Muscle of leg (tissue), 16 donors: ENCODE results near the gene CCDC50. TPM values are rescaled to one million over a fixed set of nuclear protein-coding genes. Genes with fewer than 3 reads are reported as not detected.

ENCODE experiments used
- DNase-seq: peaks from one replicate; pipeline ENCODE4 v3.0.0; 2013
- H3K27ac ChIP-seq: one replicate; pipeline ENCODE4 v1.5.1; 2013; ENCODE audit warnings: mild to moderate bottlenecking, low read length, control low read depth
- H3K27me3 ChIP-seq: one replicate; pipeline ENCODE4 v1.6.1; 2013; ENCODE audit warnings: low read length; ENCODE audit not compliant: control insufficient read depth, insufficient read depth
- H3K36me3 ChIP-seq: one replicate; pipeline ENCODE4 v1.6.1; 2013; ENCODE audit warnings: low read length; ENCODE audit not compliant: control insufficient read depth, insufficient read depth
- H3K4me1 ChIP-seq: one replicate; pipeline ENCODE4 v1.6.1; 2013; ENCODE audit warnings: low read length; ENCODE audit not compliant: control insufficient read depth, insufficient read depth
- H3K4me3 ChIP-seq: one replicate; pipeline ENCODE4 v1.5.1; 2013; ENCODE audit warnings: low read length, control low read depth
- H3K9me3 ChIP-seq: replicated peaks from 2 replicates; pipeline ENCODE4 v1.6.1; 2013; ENCODE audit warnings: low read depth, low read length; ENCODE audit not compliant: control insufficient read depth
- WGBS: methylation state at CpG from one replicate; pipeline ENCODE4 v1.1.5; 2013; ENCODE audit warnings: missing lambda C conversion rate; ENCODE audit not compliant: insufficient coverage; 5-methylcytosine and 5-hydroxymethylcytosine counted together
- long read RNA-seq, 11 donors: transcript quantifications; one replicate each; lab custom pipeline, GENCODE V29; 2026
- polyA plus RNA-seq, 8 donors: library from polyadenylated mRNA; unstranded; fragments of 120-200 nt; gene quantifications; one replicate each; pipeline versions ENCODE4 v1.2.1 to v1.2.3, GENCODE V29; 2013; ENCODE audit warnings: inconsistent platforms in 1 of 8, low replicate concordance in 1 of 8; ENCODE audit not compliant: insufficient read length in 8 of 8, insufficient read depth in 1 of 8
- total RNA-seq: library from RNA; stranded (reverse); fragments of 120-200 nt; gene quantifications from one replicate; pipeline ENCODE4 v1.2.4, GENCODE V29; 2013

The CCDC50 gene, protein sequence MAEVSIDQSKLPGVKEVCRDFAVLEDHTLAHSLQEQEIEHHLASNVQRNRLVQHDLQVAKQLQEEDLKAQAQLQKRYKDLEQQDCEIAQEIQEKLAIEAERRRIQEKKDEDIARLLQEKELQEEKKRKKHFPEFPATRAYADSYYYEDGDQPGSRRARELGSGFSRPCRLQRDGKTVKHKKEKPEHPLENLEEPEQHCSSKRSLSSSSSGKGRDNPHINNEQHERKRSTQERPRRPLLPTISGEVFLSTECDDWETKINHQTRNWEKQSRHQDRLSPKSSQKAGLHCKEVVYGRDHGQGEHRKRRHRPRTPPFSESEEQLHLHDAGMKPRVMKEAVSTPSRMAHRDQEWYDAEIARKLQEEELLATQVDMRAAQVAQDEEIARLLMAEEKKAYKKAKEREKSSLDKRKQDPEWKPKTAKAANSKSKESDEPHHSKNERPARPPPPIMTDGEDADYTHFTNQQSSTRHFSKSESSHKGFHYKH
- total RNA-seq (32.4 TPM), polyA plus RNA-seq (10 to 100 TPM; 22.5 to 31.7 (median 25.8) TPM)
- long read RNA-seq, donor 1, transcript CCDC50-202 (11 exons, 1,926 nt) = major isoform, 9 of 9 reads
- long read RNA-seq, donor 1, partial matches to known transcripts = 0 of 9 reads
- long read RNA-seq, donor 1, other reads (novel, unspliced or antisense) = 0 of 9 reads
- long read RNA-seq, donor 2, partial matches to known transcripts = 0 of 1 reads
- long read RNA-seq, donor 2, other reads (novel, unspliced or antisense) = 0 of 1 reads
- long read RNA-seq, donor 3, transcript CCDC50-202 (11 exons, 1,926 nt) = major isoform, 8 of 30 reads
- long read RNA-seq, donor 3, partial matches to known transcripts = 22 of 30 reads
- long read RNA-seq, donor 3, other reads (novel, unspliced or antisense) = 0 of 30 reads
- long read RNA-seq, donor 4, transcript CCDC50-202 (11 exons, 1,926 nt) = major isoform, 6 of 6 reads
- long read RNA-seq, donor 4, partial matches to known transcripts = 0 of 6 reads
- long read RNA-seq, donor 4, other reads (novel, unspliced or antisense) = 0 of 6 reads
- long read RNA-seq, donor 5, transcript CCDC50-202 (11 exons, 1,926 nt) = major isoform, 29 of 54 reads
- long read RNA-seq, donor 5, partial matches to known transcripts = 25 of 54 reads
- long read RNA-seq, donor 5, other reads (novel, unspliced or antisense) = 0 of 54 reads
- long read RNA-seq, donor 6, transcript CCDC50-202 (11 exons, 1,926 nt) = major isoform, 16 of 26 reads
- long read RNA-seq, donor 6, partial matches to known transcripts = 10 of 26 reads
- long read RNA-seq, donor 6, other reads (novel, unspliced or antisense) = 0 of 26 reads
- long read RNA-seq, donor 7, transcript CCDC50-202 (11 exons, 1,926 nt) = major isoform, 6 of 17 reads
- long read RNA-seq, donor 7, partial matches to known transcripts = 11 of 17 reads
- long read RNA-seq, donor 7, other reads (novel, unspliced or antisense) = 0 of 17 reads
- long read RNA-seq, donor 8, transcript CCDC50-202 (11 exons, 1,926 nt) = major isoform, 13 of 20 reads
- long read RNA-seq, donor 8, partial matches to known transcripts = 7 of 20 reads
- long read RNA-seq, donor 8, other reads (novel, unspliced or antisense) = 0 of 20 reads
- long read RNA-seq, donor 9, transcript CCDC50-202 (11 exons, 1,926 nt) = major isoform, 5 of 16 reads
- long read RNA-seq, donor 9, partial matches to known transcripts = 11 of 16 reads
- long read RNA-seq, donor 9, other reads (novel, unspliced or antisense) = 0 of 16 reads
- long read RNA-seq, donor 10, transcript CCDC50-202 (11 exons, 1,926 nt) = major isoform, 9 of 29 reads
- long read RNA-seq, donor 10, partial matches to known transcripts = 20 of 29 reads
- long read RNA-seq, donor 10, other reads (novel, unspliced or antisense) = 0 of 29 reads
- long read RNA-seq, donor 11, transcript CCDC50-202 (11 exons, 1,926 nt) = major isoform, 6 of 18 reads
- long read RNA-seq, donor 11, partial matches to known transcripts = 12 of 18 reads
- long read RNA-seq, donor 11, other reads (novel, unspliced or antisense) = 0 of 18 reads

- no peaks in the 10 kb centered on the region for H3K36me3 ChIP-seq
- H3K27me3 ChIP-seq = no peaks in the 10 kb centered on the region
- WGBS = under 1% methylated on average over 59 of the region's 63 CpGs
- H3K4me3 ChIP-seq = peak within 1 kb of the TSS; percentile 74
- DNase-seq = peak; percentile 92
- H3K9me3 ChIP-seq = no peaks in the 10 kb centered on the region
- H3K4me1 ChIP-seq = peaks cover 12% of the 10 kb centered on the region
- H3K27ac ChIP-seq = peak within 1 kb of the TSS; percentile 93
These were observed at the start of gene CCDC50 for GRCh38 chr3:191328962-191329653. Gene CCDC50 (plus strand): TSS chr3:191329394. CDS start chr3:191329675, 281 bp downstream.

DNA sequence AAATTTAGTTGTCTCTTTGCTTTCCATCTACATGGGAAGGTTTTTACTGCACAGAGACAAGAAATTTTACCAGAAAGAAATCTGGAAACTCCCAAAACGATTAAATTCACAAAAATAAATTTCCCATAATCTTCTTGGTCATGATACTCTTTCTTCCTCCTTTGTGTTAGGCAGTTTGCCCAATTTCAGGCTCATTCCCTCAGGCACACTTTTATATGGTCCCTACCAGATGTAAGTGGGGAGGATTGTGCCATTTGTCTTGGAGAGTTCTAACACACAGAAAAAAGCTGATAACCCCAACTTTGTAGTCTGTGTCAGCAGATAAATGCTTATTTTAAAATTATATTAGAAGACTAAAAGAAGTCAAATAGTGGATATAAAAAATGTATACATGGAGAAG, 49.1 kb upstream of the CCDC50 start:
- no CpG with 5 or more reads among the region's 1 CpG for WGBS
- no peak overlapping the region for H3K27ac ChIP-seq
- H3K27me3 ChIP-seq = no peaks in the 10 kb centered on the region
- DNase-seq = no peak
- H3K9me3 ChIP-seq = no peaks in the 10 kb centered on the region
- no peaks in the 10 kb centered on the region for H3K4me1 ChIP-seq
- no peaks in the 10 kb centered on the region for H3K36me3 ChIP-seq
- H3K4me3 ChIP-seq = no peak overlapping the region

DNA sequence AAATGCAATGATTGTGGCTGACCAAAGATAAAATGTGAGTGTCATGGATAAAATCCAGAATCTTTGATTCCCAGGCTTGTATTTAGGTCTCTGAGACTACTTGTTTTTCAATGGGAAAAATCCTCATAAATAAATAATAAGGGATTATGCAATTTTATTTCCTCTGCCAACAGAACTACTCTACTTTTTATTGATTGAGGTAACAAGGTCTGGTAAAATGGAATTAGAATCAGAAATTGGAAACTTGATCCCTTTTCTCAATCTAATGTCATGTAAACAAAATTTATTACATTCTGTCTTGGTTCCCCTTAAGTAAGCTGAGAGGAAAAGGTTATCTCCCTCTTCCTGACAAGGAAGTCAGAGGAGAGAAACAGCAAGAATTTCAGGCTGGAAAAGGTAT, 48.3 kb upstream of the CCDC50 start:
- Histone ChIP-seq H3K4me1 (no peaks in the 10 kb centered on the region), H3K27ac (no peak overlapping the region), H3K27me3 (no peaks in the 10 kb centered on the region), H3K36me3 (no peaks in the 10 kb centered on the region), H3K4me3 (no peak overlapping the region), H3K9me3 (no peaks in the 10 kb centered on the region)
- no peak for DNase-seq

GRCh38 chr3:191282251-191283185, 46.7 kb upstream of the CCDC50 start:
- no peak overlapping the region for H3K27ac ChIP-seq
- no peaks in the 10 kb centered on the region for H3K36me3 ChIP-seq
- no peaks in the 10 kb centered on the region for H3K27me3 ChIP-seq
- peak; percentile 44 for DNase-seq
- WGBS = no CpG with 5 or more reads among the region's 4 CpGs
- H3K4me1 ChIP-seq = no peaks in the 10 kb centered on the region
- no peaks in the 10 kb centered on the region for H3K9me3 ChIP-seq
- no peak overlapping the region for H3K4me3 ChIP-seq

- H3K27me3 ChIP-seq = no peaks in the 10 kb centered on the region
- WGBS = no CpG with 5 or more reads among the region's 2 CpGs
- no peaks in the 10 kb centered on the region for H3K9me3 ChIP-seq
- no peak overlapping the region for H3K4me3 ChIP-seq
- no peaks in the 10 kb centered on the region for H3K4me1 ChIP-seq
- H3K27ac ChIP-seq = no peak overlapping the region
- no peaks in the 10 kb centered on the region for H3K36me3 ChIP-seq
- no peak for DNase-seq
These were observed 45.8 kb upstream of the CCDC50 start for GRCh38 chr3:191283400-191283799.

DNA sequence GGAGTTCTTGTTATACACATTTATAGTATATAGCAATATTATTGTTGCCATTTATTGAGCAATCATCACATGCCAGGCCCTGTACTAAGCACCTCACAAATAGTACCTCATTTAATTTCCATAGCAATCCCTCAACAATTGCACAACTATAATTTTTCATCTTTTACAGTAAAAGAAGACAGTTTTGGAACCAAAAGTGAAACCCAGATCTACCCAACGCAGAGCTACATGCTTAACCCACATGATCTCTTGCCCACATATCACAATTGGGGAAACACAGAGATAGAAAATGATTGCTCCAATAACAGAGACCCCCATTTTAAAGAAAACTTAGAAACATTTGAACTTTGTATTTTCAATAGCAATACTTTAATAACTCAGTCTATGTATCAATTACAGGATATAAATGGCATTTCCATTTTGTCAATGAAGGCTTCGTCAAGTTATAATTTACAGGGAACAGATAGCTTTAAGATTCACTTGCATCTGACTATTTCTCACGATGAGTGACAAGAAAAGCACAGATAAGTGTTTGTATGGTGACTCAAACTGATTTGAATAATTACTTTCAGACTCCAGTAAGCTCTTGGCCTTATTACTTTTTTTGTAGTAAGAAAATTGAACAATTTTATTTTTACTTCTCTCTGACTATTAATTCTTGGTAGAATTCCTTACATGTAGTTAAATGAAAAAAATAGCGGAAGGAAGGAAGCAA, 38.7 kb upstream of the CCDC50 start:
- Histone ChIP-seq H3K36me3 (no peaks in the 10 kb centered on the region), H3K27ac (no peak overlapping the region), H3K9me3 (no peaks in the 10 kb centered on the region), H3K4me1 (no peaks in the 10 kb centered on the region), H3K27me3 (no peaks in the 10 kb centered on the region), H3K4me3 (no peak overlapping the region)
- WGBS = 67% methylated on average over 1 of the region's 4 CpGs
- peak; percentile 21 for DNase-seq

DNA sequence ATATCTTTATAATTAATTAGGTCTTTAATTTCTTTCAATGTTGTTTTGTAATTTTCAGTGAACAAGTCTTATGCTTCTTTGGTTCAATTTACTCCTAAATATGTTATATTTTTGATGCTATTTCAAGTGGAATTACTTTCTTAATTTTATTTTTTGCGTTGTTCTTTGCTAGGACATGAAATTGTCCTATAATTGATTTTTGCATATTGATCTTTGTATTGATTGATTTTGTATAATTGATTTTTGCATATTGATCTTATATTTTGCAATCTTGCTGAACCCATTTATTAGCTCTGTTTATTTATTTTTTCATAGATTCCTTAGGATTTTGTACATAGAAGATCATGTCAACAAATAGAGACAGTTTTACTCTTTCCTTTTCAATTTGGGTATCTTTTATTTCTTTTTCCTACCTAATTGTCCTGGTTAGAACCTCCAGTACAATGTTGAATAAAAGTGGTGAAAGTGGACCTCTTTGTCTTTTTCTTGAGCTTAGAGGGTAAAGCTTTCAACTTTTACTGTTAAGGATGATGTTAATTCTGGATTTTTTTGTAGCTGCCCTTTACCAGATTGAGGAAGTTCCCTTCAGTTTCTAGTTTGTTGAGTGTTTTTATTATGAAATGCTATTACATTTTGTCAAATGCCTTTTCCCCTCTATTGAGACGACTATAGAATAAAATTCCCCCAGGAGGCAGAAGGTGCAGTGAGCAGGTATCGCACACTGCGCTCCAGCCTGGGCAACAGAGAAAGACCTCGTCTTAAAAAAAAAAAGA, 36.8 kb upstream of the CCDC50 start:
- DNase-seq = no peak
- Histone ChIP-seq H3K9me3 (no peaks in the 10 kb centered on the region), H3K27me3 (no peaks in the 10 kb centered on the region), H3K4me1 (no peaks in the 10 kb centered on the region), H3K36me3 (no peaks in the 10 kb centered on the region), H3K27ac (no peak overlapping the region), H3K4me3 (no peak overlapping the region)
- no CpG with 5 or more reads among the region's 5 CpGs for WGBS
